Raji (cell line): ENCODE data around the gene DNMT1.

Experiments used
- POLR2A ChIP-seq: IDR thresholded peaks from 2 replicates; pipeline ENCODE4 v1.6.1; 2011; ENCODE audit warnings: low read depth, low read length, control low read depth; ENCODE audit not compliant: insufficient read depth

DNMT1 gene

GRCh38 chr19:10201176-10201575, 6.4 kb upstream of the DNMT1 start:
- no peak for TF ChIP-seq POLR2A

DNA sequence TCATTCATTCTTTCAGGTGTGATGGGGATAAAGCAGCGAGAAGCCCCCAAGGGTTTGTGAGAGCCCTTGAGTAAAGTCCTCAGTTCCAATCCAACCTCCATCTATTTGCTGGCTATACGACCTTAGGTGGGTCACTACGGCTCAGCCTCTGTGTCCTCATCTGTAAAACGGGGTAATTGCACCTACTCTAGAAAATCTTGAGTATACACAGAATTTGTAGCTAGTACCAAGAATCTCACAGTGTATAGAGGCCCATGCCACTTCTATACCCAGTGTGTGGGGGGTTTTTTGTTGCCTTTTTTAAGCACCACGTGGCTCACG, 406 bp upstream of the DNMT1 start:
- TF ChIP-seq POLR2A, result no peak; the same call in 1 of the 2 replicates

DNA sequence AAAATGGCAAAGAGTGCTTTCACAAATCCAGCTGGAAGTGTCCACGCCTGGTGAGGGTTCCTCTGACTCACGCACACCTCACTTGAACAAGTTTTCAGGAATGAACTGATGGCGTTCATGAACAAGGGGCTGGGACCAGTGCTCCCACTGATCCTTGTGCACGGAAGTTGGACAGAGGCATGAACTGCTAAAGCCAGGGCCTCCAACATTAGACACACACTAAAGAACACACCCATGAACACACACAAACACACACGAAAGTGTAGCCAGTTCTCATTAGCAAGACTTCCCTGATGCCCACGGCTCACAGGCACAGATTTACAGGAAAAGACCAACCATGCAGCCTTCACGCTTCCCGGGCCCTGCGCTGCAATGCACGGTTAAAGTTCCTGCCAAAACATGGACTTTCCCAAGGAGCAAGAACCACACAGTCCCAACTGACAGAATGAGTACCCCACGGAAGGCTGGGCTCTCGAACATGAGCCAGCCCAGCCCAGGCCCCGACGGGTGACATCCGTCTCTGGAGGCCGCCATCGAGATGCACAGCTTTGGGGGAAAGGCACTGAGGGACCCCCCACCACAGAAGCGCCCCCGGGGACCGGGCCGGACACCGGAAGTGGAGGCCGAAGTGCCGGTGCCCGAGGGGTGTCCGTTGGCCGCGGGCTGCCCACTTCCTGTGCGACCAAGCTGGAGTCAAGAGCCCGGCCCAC, 808 bp downstream of the DNMT1 start:
- TF ChIP-seq POLR2A, result no peak

- no peak for TF ChIP-seq POLR2A
These were observed 1.8 kb downstream of the DNMT1 start for GRCh38 chr19:10192922-10193321.

GRCh38 chr19:10191347-10191746, 3.4 kb downstream of the DNMT1 start:
- TF ChIP-seq POLR2A, result no peak

GRCh38 chr19:10190026-10190425, 4.7 kb downstream of the DNMT1 start:
- no peak for TF ChIP-seq POLR2A

DNA sequence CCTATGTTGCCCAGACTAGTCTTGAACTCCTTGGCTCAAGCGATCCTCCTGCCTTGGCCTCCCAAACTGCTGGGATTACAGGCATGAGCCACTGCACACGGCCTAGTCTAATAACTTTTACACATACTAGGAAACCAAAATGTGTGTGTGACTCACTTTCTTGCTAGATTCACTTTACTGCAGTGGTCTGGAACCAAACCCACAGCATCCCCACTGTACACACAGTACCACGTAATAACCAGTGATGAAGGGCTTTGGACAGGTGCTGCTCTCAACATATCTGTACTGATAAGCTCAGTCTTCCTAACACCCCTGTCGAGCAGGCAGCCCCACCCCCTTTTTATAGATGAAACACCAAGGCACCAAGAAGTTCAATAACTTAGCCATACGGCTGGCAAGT, 5.1 kb downstream of the DNMT1 start:
- TF ChIP-seq POLR2A, result no peak

- TF ChIP-seq POLR2A, result no peak
These were observed 7.4 kb downstream of the DNMT1 start for GRCh38 chr19:10187315-10187714.

DNA sequence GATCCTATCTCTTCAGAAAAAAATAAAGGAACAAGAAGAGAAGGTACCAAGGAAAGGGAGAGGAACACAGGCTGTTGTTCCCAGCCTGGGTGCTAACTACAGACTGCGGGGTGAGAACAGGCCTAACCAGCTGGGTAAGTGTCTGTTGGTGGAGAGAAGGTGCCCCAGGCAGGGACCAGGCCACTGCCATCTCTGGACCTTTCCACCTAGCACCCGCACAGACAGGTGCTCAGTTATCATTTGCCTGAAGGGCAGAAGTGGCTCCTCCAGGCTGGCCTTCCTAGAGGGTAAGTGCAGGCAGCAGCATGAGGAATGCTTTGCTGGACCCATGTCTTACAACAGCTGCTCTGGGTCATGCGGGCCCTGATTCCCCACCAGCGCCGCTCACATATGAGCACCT, 10.1 kb downstream of the DNMT1 start:
- no peak for TF ChIP-seq POLR2A

- TF ChIP-seq POLR2A, result no peak
These were observed 10.8 kb downstream of the DNMT1 start for GRCh38 chr19:10183926-10184325.

GRCh38 chr19:10182847-10183246, 11.9 kb downstream of the DNMT1 start:
- no peak for TF ChIP-seq POLR2A

DNA sequence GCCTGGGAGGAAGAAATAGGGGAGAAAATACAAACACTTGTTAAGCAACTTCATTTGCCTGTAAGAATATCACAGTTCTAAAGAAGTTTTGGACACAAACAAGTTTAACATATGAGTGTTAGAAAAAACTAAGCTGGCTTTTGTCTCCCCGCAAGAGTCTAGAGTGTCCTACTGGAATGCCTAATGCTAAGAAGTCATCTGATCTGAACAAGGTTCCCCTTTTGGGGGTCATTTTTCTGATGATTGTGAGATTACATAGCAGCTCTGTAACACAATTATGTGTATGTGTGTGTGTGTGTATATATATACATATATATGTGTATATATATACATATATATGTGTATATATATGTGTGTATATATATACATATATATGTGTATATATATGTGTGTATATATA, 12.7 kb downstream of the DNMT1 start:
- TF ChIP-seq POLR2A, result no peak

DNA sequence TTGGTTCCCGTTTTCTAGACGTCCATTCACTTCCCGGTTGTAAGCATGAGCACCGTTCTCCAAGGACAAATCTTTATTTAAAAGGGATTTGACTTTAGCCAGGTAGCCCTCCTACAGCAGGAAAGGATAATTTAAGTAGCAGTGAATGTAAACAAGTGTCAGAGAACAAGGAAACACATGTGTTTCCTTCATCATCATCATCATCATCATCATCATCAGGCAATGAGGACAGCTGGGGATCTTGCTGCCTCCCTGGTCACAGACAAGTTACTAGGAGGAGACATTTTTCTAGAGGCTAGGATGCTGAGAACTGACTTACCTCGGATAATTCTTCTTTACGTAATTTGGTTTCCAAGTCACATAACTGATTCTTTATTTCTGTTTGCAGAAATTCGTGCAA, 14.3 kb downstream of the DNMT1 start:
- TF ChIP-seq POLR2A, result no peak

- no peak for TF ChIP-seq POLR2A
These were observed 21.2 kb downstream of the DNMT1 start for GRCh38 chr19:10173527-10173926.

DNA sequence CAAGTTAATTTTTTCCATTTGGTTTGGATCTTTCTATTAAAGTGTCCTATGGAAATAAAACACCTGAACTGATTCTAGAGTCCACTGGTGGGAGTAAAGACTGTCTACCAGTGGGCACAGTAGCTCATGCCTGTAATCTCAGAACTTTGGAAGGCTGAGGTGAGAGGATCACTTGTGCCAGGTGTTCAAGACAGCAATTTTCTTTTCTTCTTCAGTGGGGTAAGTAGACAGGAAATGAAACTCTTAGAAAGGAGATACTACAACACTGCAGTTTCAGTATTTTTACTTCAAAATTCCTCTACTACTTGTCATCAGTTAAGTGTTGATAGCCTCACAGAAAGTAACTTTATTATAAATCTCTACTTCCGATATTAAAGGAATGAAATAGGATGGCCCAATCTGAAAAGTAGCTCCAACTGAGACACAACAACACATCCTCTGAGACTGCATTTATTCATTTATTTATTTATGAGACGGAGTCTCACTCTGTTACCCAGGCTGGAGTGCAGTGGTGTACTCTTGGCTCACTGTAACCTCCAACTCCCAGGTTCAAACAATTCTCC, 26.3 kb downstream of the DNMT1 start:
- no peak for TF ChIP-seq POLR2A

GRCh38 chr19:10167459-10167858, 27.3 kb downstream of the DNMT1 start:
- TF ChIP-seq POLR2A, result no peak

- no peak for TF ChIP-seq POLR2A
These were observed 28.7 kb downstream of the DNMT1 start for GRCh38 chr19:10166046-10166445.
